RWPE2 (cell line): ENCODE results near the gene TAF11L6.
"Not testable (repeated sequence)": the region's sequence is repeated elsewhere in the genome, so short reads cannot be mapped to it uniquely, and the experiment has no call there.

Experiments used
- ATAC-seq: fragments of 200-7000 bp; cut with Tn5 transposase; 3 replicates; pipeline ENCODE4 v1.9.1; 2021; ENCODE audit warnings: low read depth
- DNase-seq: peaks from one replicate; pipeline ENCODE4 v3.0.0-alpha.2; 2020; ENCODE audit warnings: low spot score
- H3K27ac ChIP-seq: fragments of 450-650 bp; 2 replicates; pipeline ENCODE4 v1.5.1; 2017; ENCODE audit warnings: mild to moderate bottlenecking; ENCODE audit not compliant: poor library complexity, severe bottlenecking
- H3K27me3 ChIP-seq: fragments of 250-450 bp; sonication (Bioruptor Pico); 2 replicates; pipeline ENCODE4 v1.5.1; 2021; ENCODE audit warnings: mild to moderate bottlenecking, moderate library complexity; ENCODE audit not compliant: insufficient read depth, poor library complexity, severe bottlenecking
- H3K36me3 ChIP-seq: fragments of 250-450 bp; sonication (Bioruptor Pico); 2 replicates; pipeline ENCODE4 v1.5.1; 2020; ENCODE audit warnings: low read depth, mild to moderate bottlenecking, moderate library complexity
- H3K4me1 ChIP-seq: fragments of 250-450 bp; sonication (Bioruptor Pico); 2 replicates; pipeline ENCODE4 v1.5.1; 2021; ENCODE audit warnings: mild to moderate bottlenecking, moderate library complexity; ENCODE audit not compliant: insufficient read depth, poor library complexity, severe bottlenecking
- H3K4me3 ChIP-seq: fragments of 250-450 bp; sonication (Bioruptor Pico); 2 replicates; pipeline ENCODE4 v1.5.1; 2021; ENCODE audit warnings: mild to moderate bottlenecking, moderate library complexity; ENCODE audit not compliant: severe bottlenecking
- H3K9me3 ChIP-seq: fragments of 250-450 bp; sonication (Bioruptor Pico); 2 replicates; pipeline ENCODE4 v1.5.1; 2021; ENCODE audit warnings: mild to moderate bottlenecking, moderate library complexity; ENCODE audit not compliant: severe bottlenecking

TAF11L6 gene

DNA sequence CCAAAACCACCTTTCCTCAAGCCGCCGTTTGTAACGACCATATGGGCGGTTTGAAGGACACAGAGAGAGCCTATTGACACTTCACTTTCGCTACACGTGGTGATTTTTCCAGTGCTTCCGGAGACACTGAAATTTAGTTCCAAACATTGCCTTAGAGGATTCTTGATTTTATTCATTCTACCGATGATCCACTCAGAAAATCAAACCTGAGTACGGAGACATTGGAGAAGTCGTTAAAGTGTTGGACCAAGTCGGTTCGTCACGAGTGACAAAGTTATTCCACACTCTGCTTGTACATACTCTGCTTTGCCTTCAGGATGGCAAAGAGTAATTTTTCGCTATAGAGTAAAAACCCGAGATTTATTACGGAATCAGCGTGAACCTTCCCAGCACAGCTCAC is 2.0 kb upstream of the TAF11L6 start:
- not testable (repeated sequence) for H3K4me3 ChIP-seq, H3K27ac ChIP-seq, ATAC-seq, H3K27me3 ChIP-seq, H3K36me3 ChIP-seq, H3K9me3 ChIP-seq, H3K4me1 ChIP-seq
- peak; percentile 88 for DNase-seq
